22Rv1 (cell line): ENCODE measurements around the gene SCAMP1.

Experiments used
- H3K27ac ChIP-seq: fragments of 450-650 bp; 2 replicates; pipeline ENCODE4 v1.5.1; 2017
- ZFX ChIP-seq: fragments of 450-650 bp; IDR thresholded peaks from 2 replicates; pipeline ENCODE4 v1.6.1; 2017; ENCODE audit warnings: antibody characterized with exemption, borderline replicate concordance
- TF ChIP-seq, protein P1 (sequence below): fragments of 450-650 bp; IDR thresholded peaks from 2 replicates; pipeline ENCODE4 v1.5.1; 2017; ENCODE audit warnings: mild to moderate bottlenecking

SCAMP1 gene

DNA sequence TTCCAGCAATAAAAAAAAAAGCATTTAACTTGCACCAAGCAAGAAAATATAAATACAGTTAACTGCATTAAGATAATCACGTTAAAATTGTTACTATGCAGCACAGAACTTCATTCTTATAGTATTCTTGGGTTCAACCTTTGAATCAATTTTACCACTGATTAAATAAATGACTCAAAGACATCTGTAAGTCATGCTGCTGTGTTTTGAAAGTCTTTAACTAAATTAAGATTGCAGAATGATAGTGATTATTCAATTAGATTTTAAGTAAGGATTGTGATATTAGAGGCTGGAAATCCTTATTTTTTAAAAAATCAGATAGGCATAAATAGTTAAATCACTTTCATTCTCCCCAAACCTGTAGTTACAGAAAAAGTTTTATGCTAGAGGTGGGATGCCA, 116.4 kb downstream of the SCAMP1 start:
- TF ChIP-seq ZFX, result no peak
- TF ChIP-seq, protein P1, sequence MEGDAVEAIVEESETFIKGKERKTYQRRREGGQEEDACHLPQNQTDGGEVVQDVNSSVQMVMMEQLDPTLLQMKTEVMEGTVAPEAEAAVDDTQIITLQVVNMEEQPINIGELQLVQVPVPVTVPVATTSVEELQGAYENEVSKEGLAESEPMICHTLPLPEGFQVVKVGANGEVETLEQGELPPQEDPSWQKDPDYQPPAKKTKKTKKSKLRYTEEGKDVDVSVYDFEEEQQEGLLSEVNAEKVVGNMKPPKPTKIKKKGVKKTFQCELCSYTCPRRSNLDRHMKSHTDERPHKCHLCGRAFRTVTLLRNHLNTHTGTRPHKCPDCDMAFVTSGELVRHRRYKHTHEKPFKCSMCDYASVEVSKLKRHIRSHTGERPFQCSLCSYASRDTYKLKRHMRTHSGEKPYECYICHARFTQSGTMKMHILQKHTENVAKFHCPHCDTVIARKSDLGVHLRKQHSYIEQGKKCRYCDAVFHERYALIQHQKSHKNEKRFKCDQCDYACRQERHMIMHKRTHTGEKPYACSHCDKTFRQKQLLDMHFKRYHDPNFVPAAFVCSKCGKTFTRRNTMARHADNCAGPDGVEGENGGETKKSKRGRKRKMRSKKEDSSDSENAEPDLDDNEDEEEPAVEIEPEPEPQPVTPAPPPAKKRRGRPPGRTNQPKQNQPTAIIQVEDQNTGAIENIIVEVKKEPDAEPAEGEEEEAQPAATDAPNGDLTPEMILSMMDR, result no peak
- H3K27ac ChIP-seq, result no peak overlapping the region

DNA sequence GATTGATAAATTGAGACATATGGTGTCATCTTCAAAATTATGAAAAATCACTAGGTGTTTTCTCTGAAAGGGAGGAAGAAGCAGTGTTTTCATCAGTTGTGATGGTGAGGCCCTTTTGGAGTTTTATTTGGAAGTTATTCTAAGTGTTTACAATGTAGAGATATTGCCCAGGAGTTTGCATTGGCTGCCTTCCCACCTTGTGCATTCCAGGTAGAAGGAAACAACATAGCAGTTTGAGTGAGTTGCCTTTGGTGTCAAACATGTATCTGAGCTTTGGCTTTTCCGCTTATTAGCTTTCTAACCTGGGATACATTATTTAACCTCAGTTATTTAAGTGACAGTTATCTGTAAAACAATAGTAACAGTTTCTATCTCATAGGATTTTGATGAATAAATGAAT, 122.5 kb downstream of the SCAMP1 start:
- TF ChIP-seq, protein P1, result no peak
- TF ChIP-seq ZFX, result no peak
- H3K27ac ChIP-seq, result no peak overlapping the region

DNA sequence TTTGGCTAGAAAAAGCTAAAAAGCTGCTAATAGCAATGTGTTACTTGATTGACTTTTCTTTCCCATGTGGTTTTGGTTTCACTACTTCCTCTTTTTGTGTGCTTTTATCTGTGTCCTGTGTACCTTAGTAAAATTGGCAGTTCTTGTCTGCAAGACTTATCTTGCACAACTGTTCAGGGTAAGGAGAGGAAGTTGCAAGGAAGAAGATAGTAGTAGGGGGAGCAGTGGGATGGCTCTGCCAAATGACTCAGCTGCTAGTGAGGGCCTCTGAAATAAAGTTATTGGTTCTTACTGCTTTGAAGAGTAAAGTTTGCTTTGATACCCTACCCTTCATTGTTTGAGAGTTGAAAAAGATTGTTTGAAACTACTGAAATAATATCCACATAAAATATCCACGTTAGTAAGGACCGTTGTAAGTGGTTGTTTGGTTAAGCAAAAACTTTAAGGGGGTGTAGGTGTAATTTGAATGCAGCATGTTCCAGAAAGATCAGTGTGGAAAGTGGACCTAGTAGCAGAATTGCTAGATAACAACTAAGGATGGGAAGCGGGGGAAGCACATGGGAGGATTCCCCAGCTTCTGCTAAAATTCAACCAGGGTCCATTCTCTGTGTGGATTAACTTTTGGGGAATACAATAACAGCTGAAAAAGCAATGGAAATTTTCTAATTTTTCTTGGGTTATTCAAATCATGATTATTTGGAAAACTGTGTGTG, 123.5 kb downstream of the SCAMP1 start:
- H3K27ac ChIP-seq, result no peak overlapping the region
- TF ChIP-seq, protein P1, result no peak
- no peak for TF ChIP-seq ZFX

DNA sequence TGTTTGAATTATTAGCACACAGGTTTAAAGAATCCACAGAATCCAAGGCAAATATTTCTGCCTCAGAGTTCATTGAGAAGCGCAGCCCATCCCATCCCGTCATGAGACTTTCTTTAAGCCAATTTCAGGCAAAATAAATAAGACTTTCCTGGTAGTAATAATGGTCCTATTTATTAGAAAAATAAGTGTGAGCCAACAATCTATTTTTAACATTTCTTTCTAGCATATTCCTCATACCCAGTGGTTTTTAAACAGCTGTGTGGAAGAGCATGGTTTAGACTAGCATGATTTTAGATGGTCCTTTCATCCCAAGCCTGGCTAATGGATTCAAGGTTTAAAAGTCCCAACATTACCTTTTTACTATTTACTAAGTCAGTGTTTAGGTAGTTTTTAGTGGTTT, 125.8 kb downstream of the SCAMP1 start:
- no peak for TF ChIP-seq ZFX
- TF ChIP-seq, protein P1, result no peak

DNA sequence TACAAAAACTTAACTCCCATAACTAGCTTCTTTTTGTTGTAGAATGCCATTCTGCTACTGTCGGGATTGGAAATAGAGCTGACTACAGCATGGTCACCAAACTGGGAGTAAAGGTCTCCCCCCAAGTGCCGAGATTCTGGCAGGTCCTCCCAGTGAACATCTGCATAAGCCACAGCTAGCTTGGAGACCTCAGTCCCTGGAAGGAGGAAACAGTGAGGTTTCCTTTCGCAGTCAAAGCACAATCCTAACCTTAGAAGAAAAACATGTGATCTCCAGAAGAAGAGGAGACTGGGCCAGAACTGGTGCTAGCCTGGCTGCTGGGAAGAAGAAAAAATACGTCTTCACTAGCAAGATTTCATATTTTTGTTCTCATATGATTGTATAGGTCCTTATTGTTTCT, 127.4 kb downstream of the SCAMP1 start:
- no peak for TF ChIP-seq ZFX
- TF ChIP-seq, protein P1, result no peak

More for the DNA sequence above, 125.8 kb downstream of the SCAMP1 start:
- no peak overlapping the region for H3K27ac ChIP-seq

DNA sequence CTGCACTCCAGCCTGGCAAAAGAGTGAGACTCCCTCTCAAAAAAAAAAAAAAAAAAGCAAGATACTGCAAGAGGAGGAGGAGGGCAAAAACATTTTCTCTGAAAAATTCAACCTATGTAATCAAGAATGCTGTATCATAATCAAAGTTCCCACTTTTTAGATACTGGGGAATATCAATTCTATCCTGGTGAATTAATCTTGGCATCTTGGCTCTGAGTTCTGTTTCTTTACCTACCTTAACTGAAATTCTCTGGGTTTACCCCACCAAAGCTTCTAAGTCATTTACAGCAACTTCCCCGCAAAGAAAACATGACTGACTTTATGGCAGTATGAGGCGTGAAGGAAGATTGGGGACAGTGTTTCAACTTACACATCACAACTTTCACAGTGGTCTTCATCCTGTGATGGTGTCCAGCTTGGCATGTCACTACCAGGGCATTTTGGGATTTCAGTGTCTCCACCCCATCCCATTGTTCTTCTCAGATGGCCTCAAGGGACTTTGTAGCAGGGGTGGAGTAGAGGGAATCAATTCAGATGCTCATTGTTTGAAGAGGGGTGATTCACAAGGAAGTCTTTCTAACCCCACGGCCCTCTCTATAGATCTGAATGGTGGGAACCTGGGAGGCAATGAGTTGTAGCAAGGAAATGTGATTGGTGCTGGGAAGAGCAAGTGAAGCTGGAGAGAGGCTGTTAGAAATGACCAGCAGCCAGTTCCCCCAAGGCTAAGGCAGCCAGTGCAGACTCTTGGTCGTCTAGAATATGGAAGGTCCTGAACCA, 130.5 kb downstream of the SCAMP1 start:
- TF ChIP-seq, protein P1, result no peak
- TF ChIP-seq ZFX, result no peak
- H3K27ac ChIP-seq, result no peak overlapping the region

More for the DNA sequence above, 127.4 kb downstream of the SCAMP1 start:
- no peak overlapping the region for H3K27ac ChIP-seq

DNA sequence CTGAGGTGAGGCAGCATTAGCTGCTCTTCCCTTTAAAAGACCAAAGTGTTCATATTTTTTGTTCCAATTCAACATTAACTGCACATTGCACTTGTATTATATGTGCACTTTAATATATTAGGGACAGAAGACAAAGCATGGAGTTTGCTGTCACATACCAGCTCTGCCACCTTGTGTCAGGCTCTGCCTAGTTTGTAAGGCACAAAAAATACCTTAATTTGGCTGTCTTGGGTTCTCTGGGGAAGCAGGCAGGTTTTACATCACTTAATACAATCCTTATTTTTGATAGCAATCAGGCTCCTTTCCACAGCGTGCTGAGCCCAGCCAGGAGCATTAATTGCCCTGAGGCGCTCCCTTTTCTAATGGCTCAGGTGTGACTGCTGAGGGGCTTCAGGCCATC, 131.8 kb downstream of the SCAMP1 start:
- no peak overlapping the region for H3K27ac ChIP-seq
- TF ChIP-seq, protein P1, result no peak
- no peak for TF ChIP-seq ZFX
